Endodermal cell (in vitro differentiated cells): ENCODE measurements around the gene SNX13. TPM values are rescaled to one million over a fixed set of nuclear protein-coding genes. Genes with fewer than 3 reads are reported as not detected.

ENCODE experiments used
- DNase-seq: peaks from one replicate; pipeline ENCODE4 v3.0.0-alpha.2; 2017
- H3K27ac ChIP-seq: 2 replicates; pipeline ENCODE4 v1.5.1; 2013; ENCODE audit warnings: mild to moderate bottlenecking, low read depth, low read length, moderate library complexity
- H3K27me3 ChIP-seq: 2 replicates; pipeline ENCODE4 v1.6.1; 2013; ENCODE audit warnings: mild to moderate bottlenecking, low read length, moderate library complexity; ENCODE audit not compliant: insufficient read depth, control insufficient read depth, poor library complexity, severe bottlenecking
- H3K36me3 ChIP-seq: 2 replicates; pipeline ENCODE4 v1.7.0; 2013; ENCODE audit warnings: mild to moderate bottlenecking, low read length, moderate library complexity; ENCODE audit not compliant: control insufficient read depth, insufficient read depth
- H3K4me1 ChIP-seq: one replicate; pipeline ENCODE4 v1.7.0; 2013; ENCODE audit warnings: low read length; ENCODE audit not compliant: control insufficient read depth, insufficient read depth
- H3K4me3 ChIP-seq: 2 replicates; pipeline ENCODE4 v1.5.1; 2013; ENCODE audit warnings: mild to moderate bottlenecking, low read length, moderate library complexity
- H3K9ac ChIP-seq: 2 replicates; pipeline ENCODE4 v1.6.1; 2013; ENCODE audit warnings: mild to moderate bottlenecking, low read length, moderate library complexity; ENCODE audit not compliant: poor library complexity, severe bottlenecking; ENCODE audit errors: extremely low read depth
- H3K9me3 ChIP-seq: 2 replicates; pipeline ENCODE4 v1.6.1; 2013; ENCODE audit warnings: mild to moderate bottlenecking, low read length, moderate library complexity; ENCODE audit not compliant: control insufficient read depth
- H3K27ac Mint-ChIP-seq: 2 replicates; pipeline ENCODE4 v1.8.0; 2020; ENCODE audit warnings: mixed read lengths
- H3K27me3 Mint-ChIP-seq: 2 replicates; pipeline ENCODE4 v1.8.0; 2021; ENCODE audit warnings: mild to moderate bottlenecking, mixed read lengths; ENCODE audit not compliant: insufficient read depth
- H3K36me3 Mint-ChIP-seq: 2 replicates; pipeline ENCODE4 v1.8.0; 2020; ENCODE audit warnings: low read depth, mixed read lengths
- H3K4me1 Mint-ChIP-seq: 2 replicates; pipeline ENCODE4 v1.8.0; 2020; ENCODE audit warnings: mixed read lengths
- H3K4me3 Mint-ChIP-seq: 2 replicates; pipeline ENCODE4 v1.8.0; 2020; ENCODE audit warnings: mild to moderate bottlenecking, moderate library complexity, mixed read lengths
- H3K9me3 Mint-ChIP-seq: 2 replicates; pipeline ENCODE4 v1.8.0; 2020; ENCODE audit warnings: mild to moderate bottlenecking, mixed read lengths
- WGBS, 2 experiments: methylation state at CpG; one replicate each; pipeline versions ENCODE4 v1.1.5 to v1.1.7; 2013; ENCODE audit warnings: missing lambda C conversion rate in 2 of 2, mixed read lengths in 1 of 2; ENCODE audit not compliant: insufficient coverage in 1 of 2, insufficient read length in 1 of 2; 5-methylcytosine and 5-hydroxymethylcytosine counted together
- total RNA-seq, 2 donors: library from RNA; stranded (reverse); fragmentation: NEBNext Ultra II Directional in 1 of 2; extraction: Animal tissue kit (Norgen Biotek cat#: 25700) in 1 of 2; gene quantifications; 2 replicates in 1 of 2; 3 replicates in 1 of 2; pipeline ENCODE4 v1.2.1, GENCODE V29; 2021
- TF ChIP-seq, protein P1 (sequence below): fragments of 200-600 bp; sonication (generic); conservative IDR thresholded peaks from 2 replicates; pipeline ENCODE4 v1.5.0; 2021; ENCODE audit warnings: antibody characterized with exemption, mild to moderate bottlenecking

Gene SNX13
- total RNA-seq, 2 donors from 2014 or later = 32.8 to 38.8 TPM

DNA sequence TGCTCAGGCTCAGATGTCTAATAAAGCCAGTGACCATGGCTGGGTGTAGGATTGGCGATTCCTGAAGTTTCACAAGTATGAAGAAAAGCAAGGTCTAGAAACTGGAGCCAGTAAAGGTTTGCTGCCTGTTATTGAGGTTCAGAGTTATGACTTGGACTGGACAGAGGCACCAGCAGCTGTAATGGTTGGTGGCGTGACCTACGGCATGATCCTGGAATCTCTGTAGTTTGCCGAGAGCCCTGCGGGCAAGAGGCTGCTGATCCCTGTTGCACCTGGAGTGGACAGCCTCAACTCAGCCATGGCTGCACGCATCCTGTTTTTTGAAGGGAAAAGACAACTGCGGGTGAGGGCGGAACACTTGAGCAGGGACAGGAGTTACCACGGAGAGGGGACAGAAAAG is 22.4 kb upstream of the SNX13 start:
- H3K36me3 ChIP-seq = no peaks in the 10 kb centered on the region
- no peak overlapping the region for H3K27ac ChIP-seq
- no peak overlapping the region for H3K27ac Mint-ChIP-seq
- H3K27me3 ChIP-seq = no peaks in the 10 kb centered on the region
- no peak overlapping the region for H3K4me3 ChIP-seq
- H3K4me1 ChIP-seq = no peaks in the 10 kb centered on the region
- DNase-seq = no peak
- peaks cover 6% of the 10 kb centered on the region for H3K9me3 Mint-ChIP-seq
- H3K27me3 Mint-ChIP-seq = no peaks in the 10 kb centered on the region
- no peak overlapping the region for H3K9ac ChIP-seq
- no peaks in the 10 kb centered on the region for H3K9me3 ChIP-seq
- H3K36me3 Mint-ChIP-seq = no peaks in the 10 kb centered on the region
- TF ChIP-seq, protein P1, sequence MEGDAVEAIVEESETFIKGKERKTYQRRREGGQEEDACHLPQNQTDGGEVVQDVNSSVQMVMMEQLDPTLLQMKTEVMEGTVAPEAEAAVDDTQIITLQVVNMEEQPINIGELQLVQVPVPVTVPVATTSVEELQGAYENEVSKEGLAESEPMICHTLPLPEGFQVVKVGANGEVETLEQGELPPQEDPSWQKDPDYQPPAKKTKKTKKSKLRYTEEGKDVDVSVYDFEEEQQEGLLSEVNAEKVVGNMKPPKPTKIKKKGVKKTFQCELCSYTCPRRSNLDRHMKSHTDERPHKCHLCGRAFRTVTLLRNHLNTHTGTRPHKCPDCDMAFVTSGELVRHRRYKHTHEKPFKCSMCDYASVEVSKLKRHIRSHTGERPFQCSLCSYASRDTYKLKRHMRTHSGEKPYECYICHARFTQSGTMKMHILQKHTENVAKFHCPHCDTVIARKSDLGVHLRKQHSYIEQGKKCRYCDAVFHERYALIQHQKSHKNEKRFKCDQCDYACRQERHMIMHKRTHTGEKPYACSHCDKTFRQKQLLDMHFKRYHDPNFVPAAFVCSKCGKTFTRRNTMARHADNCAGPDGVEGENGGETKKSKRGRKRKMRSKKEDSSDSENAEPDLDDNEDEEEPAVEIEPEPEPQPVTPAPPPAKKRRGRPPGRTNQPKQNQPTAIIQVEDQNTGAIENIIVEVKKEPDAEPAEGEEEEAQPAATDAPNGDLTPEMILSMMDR = no peak
- H3K4me3 Mint-ChIP-seq = no peak overlapping the region
- 92 to 94% methylated on average over 9 of the region's 9 CpGs for WGBS, 2 experiments
- H3K4me1 Mint-ChIP-seq = no peaks in the 10 kb centered on the region

DNA sequence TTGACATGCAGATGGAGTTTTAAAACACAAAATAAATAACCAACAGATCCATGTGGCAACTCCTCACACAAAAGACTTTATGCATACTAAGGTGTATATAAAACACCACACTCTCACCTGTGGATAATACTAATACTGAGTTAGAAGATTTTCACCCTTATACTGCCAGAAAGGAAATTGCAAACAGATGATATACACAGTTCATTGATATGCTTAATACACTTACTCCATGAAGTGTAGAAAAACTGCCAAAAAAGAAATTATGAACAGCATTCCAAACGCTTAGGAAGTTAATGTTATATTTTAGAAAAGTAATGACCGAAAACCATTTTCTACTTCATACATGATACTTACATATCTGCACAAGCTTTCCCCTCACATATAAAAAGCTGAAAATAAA is 17.6 kb upstream of the SNX13 start:
- no peaks in the 10 kb centered on the region for H3K36me3 Mint-ChIP-seq
- Histone ChIP-seq H3K4me1 (no peaks in the 10 kb centered on the region), H3K9ac (no peak overlapping the region), H3K27me3 (no peaks in the 10 kb centered on the region), H3K4me3 (no peak overlapping the region), H3K36me3 (no peaks in the 10 kb centered on the region), H3K9me3 (no peaks in the 10 kb centered on the region), H3K27ac (no peak overlapping the region)
- H3K9me3 Mint-ChIP-seq = no peaks in the 10 kb centered on the region
- no peaks in the 10 kb centered on the region for H3K4me1 Mint-ChIP-seq
- WGBS, 2 experiments = 96% methylated on average over 2 of the region's 2 CpGs; no CpG with 5 or more reads in 1 of the 2 experiments
- H3K27me3 Mint-ChIP-seq = no peaks in the 10 kb centered on the region
- no peak overlapping the region for H3K4me3 Mint-ChIP-seq
- no peak for DNase-seq
- no peak overlapping the region for H3K27ac Mint-ChIP-seq
- TF ChIP-seq, protein P1 = no peak

DNA sequence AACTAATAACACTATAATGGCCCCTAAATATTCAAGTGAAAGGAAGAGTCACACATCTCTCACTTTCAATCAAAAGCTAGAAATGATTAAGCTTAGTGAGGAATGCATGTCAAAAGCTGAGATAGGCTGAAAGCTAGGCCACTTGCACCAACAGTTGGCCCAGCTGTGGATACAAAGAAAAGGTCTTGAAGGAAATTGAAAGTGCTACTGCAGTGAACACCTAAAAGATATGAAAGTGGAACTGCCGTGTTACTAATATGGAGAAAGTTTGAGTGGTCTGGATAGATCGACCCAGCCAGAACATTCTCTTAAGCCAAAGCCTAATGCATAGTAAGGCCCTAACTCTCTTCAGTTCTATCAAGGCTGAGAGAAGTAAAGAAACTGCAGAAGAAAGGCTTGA is 12.1 kb upstream of the SNX13 start:
- Mint-ChIP-seq H3K4me3 (no peak overlapping the region), H3K27ac (no peak overlapping the region), H3K4me1 (no peaks in the 10 kb centered on the region), H3K27me3 (no peaks in the 10 kb centered on the region), H3K36me3 (no peaks in the 10 kb centered on the region), H3K9me3 (no peaks in the 10 kb centered on the region)
- Histone ChIP-seq H3K27ac (no peak overlapping the region), H3K9ac (no peak overlapping the region), H3K4me1 (no peaks in the 10 kb centered on the region), H3K36me3 (no peaks in the 10 kb centered on the region), H3K9me3 (no peaks in the 10 kb centered on the region), H3K27me3 (no peaks in the 10 kb centered on the region), H3K4me3 (no peak overlapping the region)
- no peak for DNase-seq
- TF ChIP-seq, protein P1 = no peak
- 93 to 100% methylated on average over 2 of the region's 2 CpGs for WGBS, 2 experiments
